GM19025 (cell line): ENCODE results near the gene SLC7A9.
"Not testable (repeated sequence)": the region's sequence is repeated elsewhere in the genome, so short reads cannot be mapped to it uniquely, and the experiment has no call there.

Experiments
- ATAC-seq: cut with Tn5 transposase; IDR thresholded peaks from one replicate; pipeline ENCODE4 v1.9.1; 2021; ENCODE audit warnings: mild to moderate bottlenecking, low read depth, moderate library complexity; ENCODE audit not compliant: unreplicated experiment

Gene SLC7A9

GRCh38 chr19:32809254-32809653 is 60.3 kb downstream of the SLC7A9 start:
- no peak for ATAC-seq

GRCh38 chr19:32808236-32808635 is 61.3 kb downstream of the SLC7A9 start:
- ATAC-seq = no peak

- ATAC-seq = no peak
Measured at GRCh38 chr19:32802840-32803239, 66.7 kb downstream of the SLC7A9 start.

GRCh38 chr19:32800754-32801153 is 68.8 kb downstream of the SLC7A9 start:
- ATAC-seq = no peak

- no peak for ATAC-seq
Measured at GRCh38 chr19:32800191-32800590, 69.4 kb downstream of the SLC7A9 start.

- no peak for ATAC-seq
Measured at GRCh38 chr19:32798201-32798600, 71.4 kb downstream of the SLC7A9 start.

- ATAC-seq = no peak
Measured at GRCh38 chr19:32789429-32789828, 80.1 kb downstream of the SLC7A9 start.

- not testable (repeated sequence) for ATAC-seq
Measured at GRCh38 chr19:32787895-32788294, 81.7 kb downstream of the SLC7A9 start.

GRCh38 chr19:32787161-32787813 is 82.3 kb downstream of the SLC7A9 start:
- not testable (repeated sequence) for ATAC-seq

GRCh38 chr19:32782089-32782488 is 87.5 kb downstream of the SLC7A9 start:
- not testable (repeated sequence) for ATAC-seq

GRCh38 chr19:32781280-32781679 is 88.3 kb downstream of the SLC7A9 start:
- ATAC-seq = no peak
